HG03045 (cell line): ENCODE measurements around the gene HCRTR1.
"Not testable (repeated sequence)": the region's sequence is repeated elsewhere in the genome, so short reads cannot be mapped to it uniquely, and the experiment has no call there.

Source experiments
- ATAC-seq: cut with Tn5 transposase; IDR thresholded peaks from one replicate; pipeline ENCODE4 v1.9.1; 2021; ENCODE audit warnings: mild to moderate bottlenecking, moderate library complexity; ENCODE audit not compliant: unreplicated experiment

The HCRTR1 gene

GRCh38 chr1:31581821-31582810 lies 35.4 kb upstream of the HCRTR1 start:
- no peak for ATAC-seq

GRCh38 chr1:31583082-31583994 lies 34.2 kb upstream of the HCRTR1 start:
- no peak for ATAC-seq

GRCh38 chr1:31583995-31584868 lies 33.3 kb upstream of the HCRTR1 start:
- ATAC-seq = no peak

GRCh38 chr1:31584869-31585735 lies 32.4 kb upstream of the HCRTR1 start:
- no peak for ATAC-seq

GRCh38 chr1:31585736-31586365 lies 31.6 kb upstream of the HCRTR1 start:
- no peak for ATAC-seq

GRCh38 chr1:31586376-31587327 lies 30.8 kb upstream of the HCRTR1 start:
- no peak for ATAC-seq

- not testable (repeated sequence) for ATAC-seq
Observed at GRCh38 chr1:31587328-31587699, 30.2 kb upstream of the HCRTR1 start.

GRCh38 chr1:31587720-31588423 lies 29.6 kb upstream of the HCRTR1 start:
- no peak for ATAC-seq

- ATAC-seq = no peak
Observed at GRCh38 chr1:31588751-31589515, 28.6 kb upstream of the HCRTR1 start.

- ATAC-seq = no peak
Observed at GRCh38 chr1:31591425-31592093, 25.9 kb upstream of the HCRTR1 start.

GRCh38 chr1:31592132-31592531 lies 25.4 kb upstream of the HCRTR1 start:
- no peak for ATAC-seq

GRCh38 chr1:31593136-31593665 lies 24.3 kb upstream of the HCRTR1 start:
- ATAC-seq = no peak

- peak; percentile 52 for ATAC-seq
Observed at GRCh38 chr1:31593770-31594632, 23.5 kb upstream of the HCRTR1 start.

GRCh38 chr1:31595836-31596736 lies 21.4 kb upstream of the HCRTR1 start:
- no peak for ATAC-seq
